ENCODE data around the gene FABP3.

DNA sequence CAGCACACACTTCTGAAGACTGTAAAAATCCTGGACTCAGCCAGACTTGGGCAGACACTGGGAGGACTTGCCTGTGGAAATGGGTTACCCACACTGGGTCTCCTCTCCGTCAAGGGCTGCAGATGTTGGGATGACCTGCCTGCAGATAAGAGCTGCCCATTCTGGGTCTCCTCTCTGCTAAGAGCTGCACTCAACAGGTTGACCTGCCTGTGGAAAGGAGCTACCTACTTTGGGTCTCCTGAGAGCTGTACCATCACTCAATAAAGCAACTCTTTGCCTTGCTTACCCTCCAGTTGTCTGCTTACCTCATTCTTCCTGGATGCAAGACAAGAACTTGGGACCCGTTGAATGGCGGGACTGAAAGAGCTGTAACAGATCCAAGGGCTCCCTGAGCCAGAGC is 47.9 kb downstream of the FABP3 start:
- TF ChIP-seq, protein P1, sequence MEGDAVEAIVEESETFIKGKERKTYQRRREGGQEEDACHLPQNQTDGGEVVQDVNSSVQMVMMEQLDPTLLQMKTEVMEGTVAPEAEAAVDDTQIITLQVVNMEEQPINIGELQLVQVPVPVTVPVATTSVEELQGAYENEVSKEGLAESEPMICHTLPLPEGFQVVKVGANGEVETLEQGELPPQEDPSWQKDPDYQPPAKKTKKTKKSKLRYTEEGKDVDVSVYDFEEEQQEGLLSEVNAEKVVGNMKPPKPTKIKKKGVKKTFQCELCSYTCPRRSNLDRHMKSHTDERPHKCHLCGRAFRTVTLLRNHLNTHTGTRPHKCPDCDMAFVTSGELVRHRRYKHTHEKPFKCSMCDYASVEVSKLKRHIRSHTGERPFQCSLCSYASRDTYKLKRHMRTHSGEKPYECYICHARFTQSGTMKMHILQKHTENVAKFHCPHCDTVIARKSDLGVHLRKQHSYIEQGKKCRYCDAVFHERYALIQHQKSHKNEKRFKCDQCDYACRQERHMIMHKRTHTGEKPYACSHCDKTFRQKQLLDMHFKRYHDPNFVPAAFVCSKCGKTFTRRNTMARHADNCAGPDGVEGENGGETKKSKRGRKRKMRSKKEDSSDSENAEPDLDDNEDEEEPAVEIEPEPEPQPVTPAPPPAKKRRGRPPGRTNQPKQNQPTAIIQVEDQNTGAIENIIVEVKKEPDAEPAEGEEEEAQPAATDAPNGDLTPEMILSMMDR (conservative IDR thresholded peaks at IDR 0.05; ENCODE audit: low read length): no peak
- TF ChIP-seq EZH2phosphoT487 (IDR thresholded peaks at IDR 0.05; ENCODE audit: borderline replicate concordance, low read depth, low read length): no peak
